B cell (primary cell): ENCODE results near the gene SLCO3A1. TPM values are rescaled to one million over a fixed set of nuclear protein-coding genes. Genes with fewer than 3 reads are reported as not detected.

Experiments used
- ATAC-seq: fragments of 200-7000 bp; cut with Tn5 transposase; one replicate; pipeline ENCODE4 v1.10.0; 2021; ENCODE audit warnings: low read depth, mild to moderate bottlenecking, moderate number of reproducible peaks, moderate library complexity
- CTCF ChIA-PET: fragments of 350-600 bp; sonication (Branson Sonifier 250); formaldehyde crosslinking; loops from one replicate; lab custom pipeline; 2021; ENCODE audit warnings: antibody characterized with exemption, inconsistent platforms; lab: Charles Lee
- POLR2A ChIA-PET: fragments of 350-600 bp; sonication (Branson Sonifier 250); formaldehyde crosslinking; loops from one replicate; lab custom pipeline; 2021; ENCODE audit warnings: antibody characterized with exemption; lab: Charles Lee
- DNase-seq: peaks from one replicate; pipeline ENCODE4 v3.0.0; 2013
- H2AFZ ChIP-seq: 2 replicates; pipeline ENCODE4 v1.6.1; 2012; ENCODE audit warnings: mild to moderate bottlenecking, low read depth, low read length; ENCODE audit not compliant: insufficient read depth, poor library complexity, severe bottlenecking
- H3K27ac ChIP-seq, 2 donors: 1 replicate in 1 of 2; 2 replicates in 1 of 2; pipeline ENCODE4 v1.5.1; 2012 to 2013; ENCODE audit warnings: low read length in 2 of 2, mild to moderate bottlenecking in 2 of 2, moderate library complexity in 1 of 2
- H3K27me3 ChIP-seq, 4 experiments: fragments of 200-600 bp in 1 of 4; sonication (generic) in 1 of 4; replicated peaks in 1 of 4; 1 replicate in 2 of 4; 2 replicates in 2 of 4; pipeline versions ENCODE4 v1.6.1 to v1.7.0; 2013 to 2016; ENCODE audit warnings: low read length in 3 of 4, mild to moderate bottlenecking in 2 of 4, mixed read lengths in 1 of 4, moderate library complexity in 1 of 4; ENCODE audit not compliant: insufficient read depth in 4 of 4, control insufficient read depth in 3 of 4; ENCODE audit errors: control extremely low read depth in 1 of 4
- H3K36me3 ChIP-seq, 2 experiments: replicated peaks in 1 of 2; 1 replicate in 1 of 2; 2 replicates in 1 of 2; pipeline versions ENCODE4 v1.6.1 to v1.7.1; 2013; ENCODE audit warnings: low read length in 1 of 2; ENCODE audit not compliant: insufficient read depth in 2 of 2, control insufficient read depth in 1 of 2; ENCODE audit errors: control extremely low read depth in 1 of 2, extremely low read depth in 1 of 2
- H3K4me1 ChIP-seq, 2 donors: fragments of 200-600 bp in 1 of 2; sonication (generic) in 1 of 2; 1 replicate in 1 of 2; 2 replicates in 1 of 2; pipeline versions ENCODE4 v1.5.1 to v1.6.1; 2013 to 2017; ENCODE audit warnings: low read length in 2 of 2; ENCODE audit not compliant: control insufficient read depth in 2 of 2, insufficient read depth in 2 of 2
- H3K4me2 ChIP-seq: replicated peaks from 2 replicates; pipeline ENCODE3; 2012; ENCODE audit warnings: mild to moderate bottlenecking, low read depth, low read length; ENCODE audit not compliant: poor library complexity, severe bottlenecking
- H3K4me3 ChIP-seq, 5 experiments: fragments of 200-600 bp in 1 of 5; sonication (generic) in 1 of 5; 1 replicate in 3 of 5; 2 replicates in 2 of 5; pipeline versions ENCODE4 v1.5.1 to v1.7.0; 2011 to 2016; ENCODE audit warnings: low read length in 4 of 5, mild to moderate bottlenecking in 4 of 5, low read depth in 2 of 5, control low read depth in 1 of 5, moderate library complexity in 1 of 5; ENCODE audit not compliant: insufficient read depth in 1 of 5; ENCODE audit errors: control extremely low read depth in 1 of 5, extremely low read depth in 1 of 5
- H3K79me2 ChIP-seq: fragments of 200-600 bp; sonication (generic); one replicate; pipeline ENCODE4 v1.6.0; 2016; ENCODE audit warnings: low read length; ENCODE audit not compliant: control insufficient read depth, insufficient read depth
- H3K9ac ChIP-seq: fragments of 200-600 bp; sonication (generic); 2 replicates; pipeline ENCODE4 v1.6.1; 2017; ENCODE audit warnings: mild to moderate bottlenecking, low read length, moderate library complexity
- H3K9me3 ChIP-seq, 3 donors: one replicate each; pipeline versions ENCODE4 v1.6.1 to v1.7.1; 2013; ENCODE audit warnings: low read length in 2 of 3; ENCODE audit not compliant: control insufficient read depth in 2 of 3, insufficient read depth in 1 of 3; ENCODE audit errors: control extremely low read depth in 1 of 3
- H4K20me1 ChIP-seq: 2 replicates; pipeline ENCODE4 v1.6.0; 2012; ENCODE audit warnings: mild to moderate bottlenecking, low read length; ENCODE audit not compliant: insufficient read depth, control insufficient read depth, poor library complexity, severe bottlenecking
- H3K27ac Mint-ChIP-seq: one replicate; pipeline ENCODE4 v1.8.0; 2021; ENCODE audit warnings: mixed read lengths
- H3K27me3 Mint-ChIP-seq: one replicate; pipeline ENCODE4 v1.8.0; 2021; ENCODE audit warnings: mixed read lengths
- H3K4me1 Mint-ChIP-seq: one replicate; pipeline ENCODE4 v1.8.0; 2021; ENCODE audit warnings: mixed read lengths
- H3K4me3 Mint-ChIP-seq: one replicate; pipeline ENCODE4 v1.8.0; 2021; ENCODE audit warnings: mixed read lengths
- H3K9me3 Mint-ChIP-seq: one replicate; pipeline ENCODE4 v1.8.0; 2022; ENCODE audit warnings: mixed read lengths; ENCODE audit not compliant: insufficient read depth
- CTCF ChIP-seq: fragments of 200-600 bp; IDR thresholded peaks from one replicate; pipeline ENCODE4 v1.8.0; 2022; ENCODE audit warnings: antibody characterized with exemption, mild to moderate bottlenecking
- EZH2 ChIP-seq: IDR thresholded peaks from 2 replicates; pipeline ENCODE4 v1.6.1; 2012; ENCODE audit warnings: borderline replicate concordance, low read depth, mild to moderate bottlenecking, moderate library complexity, low read length; ENCODE audit not compliant: insufficient read depth, poor library complexity, severe bottlenecking
- WGBS: methylation state at CpG from one replicate; pipeline ENCODE4 v1.1.5; 2013; ENCODE audit warnings: missing lambda C conversion rate; ENCODE audit not compliant: insufficient coverage; 5-methylcytosine and 5-hydroxymethylcytosine counted together
- intact Hi-C: fragments of 100-400 bp; cut with micrococcal nuclease; formaldehyde crosslinking; loops from one replicate; pipeline ENCODE4 v1.10.0; 2022
- polyA plus RNA-seq: library from polyadenylated mRNA; depleted of rRNA; stranded (reverse); fragments of >200 nt; gene quantifications from 2 replicates; pipeline ENCODE4 v1.2.3, GENCODE V29; 2012
- total RNA-seq, 2 donors: library from RNA; stranded (reverse); fragments of 120-200 nt in 1 of 2; gene quantifications; 1 replicate in 1 of 2; 2 replicates in 1 of 2; pipeline versions ENCODE4 v1.2.3 to v1.2.4, GENCODE V29; 2013 to 2022

The SLCO3A1 gene
- total and polyA plus RNA-seq, 2 donors (not counting 1 experiment from before 2014, with no cell fraction given), result 0.99 to 2.3 TPM

- H2AFZ ChIP-seq, result no peak overlapping the region
- H3K4me1 Mint-ChIP-seq, result no peaks in the 10 kb centered on the region
- no peaks in the 10 kb centered on the region for H3K9me3 Mint-ChIP-seq
These were observed 99.9 kb downstream of the SLCO3A1 start for GRCh38 chr15:91953432-91953831.

GRCh38 chr15:91954292-91954691, 100.8 kb downstream of the SLCO3A1 start:
- no peaks in the 10 kb centered on the region for H4K20me1 ChIP-seq
- POLR2A ChIA-PET, result no interaction called here
- 84% methylated on average over 7 of the region's 7 CpGs for WGBS
- intact Hi-C loops, result no loop called here
- no peaks in the 10 kb centered on the region for H3K36me3 ChIP-seq
- no peak overlapping the region for H3K4me3 ChIP-seq
- H3K27ac Mint-ChIP-seq, result no peak overlapping the region
- H3K79me2 ChIP-seq, result no peaks in the 10 kb centered on the region
- no peaks in the 10 kb centered on the region for H3K27me3 ChIP-seq
- no peak overlapping the region for H2AFZ ChIP-seq
- H3K9ac ChIP-seq, result no peak overlapping the region
- H3K27ac ChIP-seq, result no peak overlapping the region
- H3K4me1 Mint-ChIP-seq, result no peaks in the 10 kb centered on the region
- TF ChIP-seq EZH2 (no peak), CTCF (no peak)
- H3K4me1 ChIP-seq, result no peaks in the 10 kb centered on the region
- no peak overlapping the region for H3K4me3 Mint-ChIP-seq
- no peak for DNase-seq
- H3K4me2 ChIP-seq, result no peak overlapping the region
- CTCF ChIA-PET, result no interaction called here
- H3K27me3 Mint-ChIP-seq, result no peaks in the 10 kb centered on the region
- no peak for ATAC-seq
- no peaks in the 10 kb centered on the region for H3K9me3 Mint-ChIP-seq
- H3K9me3 ChIP-seq, result peaks cover 0 to 9% (median 0%) of the 10 kb centered on the region in 3 donors

More at GRCh38 chr15:91953432-91953831, 99.9 kb downstream of the SLCO3A1 start:
- ChIA-PET CTCF (no interaction called here), POLR2A (no interaction called here)
- no peak overlapping the region for H3K9ac ChIP-seq
- H3K27me3 ChIP-seq, result peaks cover 0 to 1% (median 0%) of the 10 kb centered on the region in 4 experiments
- H3K4me2 ChIP-seq, result no peak overlapping the region
- H3K9me3 ChIP-seq, result peaks cover 0 to 8% (median 0%) of the 10 kb centered on the region in 3 donors
- no peaks in the 10 kb centered on the region for H4K20me1 ChIP-seq
- Mint-ChIP-seq H3K27ac (no peak overlapping the region), H3K4me3 (no peak overlapping the region), H3K27me3 (peaks cover under 1% of the 10 kb centered on the region)
- no peak overlapping the region for H3K4me3 ChIP-seq
- ATAC-seq (no peak), DNase-seq (no peak)
- H3K4me1 ChIP-seq, result no peaks in the 10 kb centered on the region
- no peak for TF ChIP-seq CTCF
- TF ChIP-seq EZH2, result no peak
- no peaks in the 10 kb centered on the region for H3K79me2 ChIP-seq
- H3K36me3 ChIP-seq, result no peaks in the 10 kb centered on the region
- H3K27ac ChIP-seq, result no peak overlapping the region
- intact Hi-C loops, result no loop called here
- whole genome bisulfite sequencing, result 69% methylated on average over 5 of the region's 7 CpGs
